ENCODE data around the gene ZNF689. TPM values are rescaled to one million over a fixed set of nuclear protein-coding genes. Genes with fewer than 3 reads are reported as not detected.
"Not testable (repeated sequence)": the region's sequence is repeated elsewhere in the genome, so short reads cannot be mapped to it uniquely, and the experiment has no call there.

ZNF689 gene
- polyA plus RNA-seq, 4 donors, result 5.7 to 8.9 (median 7.0) TPM

GRCh38 chr16:30644334-30644830 lies 34.2 kb upstream of the ZNF689 start:
- no peak for DNase-seq
- WGBS, 3 donors, result 72 to 74% (median 73%) methylated on average over 4 of the region's 4 CpGs
- H3K36me3 ChIP-seq (ENCODE audit: control insufficient read depth in 3 of 3, insufficient read depth in 2 of 3, low read depth in 1 of 3, low read length in 3 of 3), result no peaks in the 10 kb centered on the region
- no peaks in the 10 kb centered on the region for H3K27me3 ChIP-seq (ENCODE audit: control insufficient read depth in 3 of 3, insufficient read depth in 3 of 3, low read length in 3 of 3)
- no peaks in the 10 kb centered on the region for H3K4me1 ChIP-seq (ENCODE audit: control insufficient read depth in 3 of 3, insufficient read depth in 2 of 3, low read depth in 1 of 3, low read length in 2 of 3)
- no peaks in the 10 kb centered on the region for H3K9me3 ChIP-seq (ENCODE audit: control insufficient read depth in 2 of 2, insufficient read depth in 1 of 2, low read depth in 1 of 2, low read length in 1 of 2)
- FAIRE-seq, result no peak
- H3K27ac ChIP-seq (ENCODE audit: low read depth in 1 of 3, low read length in 2 of 3), result no peak overlapping the region
- H3K4me3 ChIP-seq (ENCODE audit: low read depth in 1 of 3, low read length in 3 of 3), result no peak overlapping the region

DNA sequence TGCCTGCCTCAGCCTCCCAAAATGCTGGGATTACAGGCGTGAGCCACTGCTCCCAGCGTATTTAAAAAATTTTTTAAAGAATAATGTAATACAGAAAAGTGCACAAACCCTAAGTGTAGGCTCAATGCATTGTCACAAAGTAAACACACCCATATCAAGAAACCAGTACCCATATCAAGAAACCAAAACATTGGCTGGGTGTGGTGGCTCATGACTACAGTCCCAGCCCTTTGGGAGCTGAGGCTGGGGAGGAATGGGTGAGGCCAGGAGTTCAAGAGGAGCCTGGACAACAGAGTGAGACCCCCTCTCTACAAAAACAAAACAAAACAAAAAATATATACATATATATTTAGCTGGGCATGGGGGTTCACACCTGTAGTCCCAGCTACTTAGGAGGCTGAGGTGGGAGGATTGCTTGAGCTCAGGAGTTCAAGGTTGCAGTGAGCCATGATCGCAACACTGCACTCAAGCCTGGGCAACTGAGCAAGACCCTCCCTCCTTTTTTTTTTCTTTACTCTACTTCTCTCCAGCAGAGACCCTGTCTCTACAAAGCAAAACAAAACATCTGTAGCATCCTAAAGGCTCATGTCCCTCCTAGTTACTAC lies 31.3 kb upstream of the ZNF689 start:
- Histone ChIP-seq H3K4me3 (ENCODE audit: low read depth in 1 of 3, low read length in 3 of 3) (no peak overlapping the region), H3K36me3 (ENCODE audit: control insufficient read depth in 3 of 3, insufficient read depth in 2 of 3, low read depth in 1 of 3, low read length in 3 of 3) (no peaks in the 10 kb centered on the region), H3K4me1 (ENCODE audit: control insufficient read depth in 3 of 3, insufficient read depth in 2 of 3, low read depth in 1 of 3, low read length in 2 of 3) (no peaks in the 10 kb centered on the region), H3K9me3 (ENCODE audit: control insufficient read depth in 2 of 2, insufficient read depth in 1 of 2, low read depth in 1 of 2, low read length in 1 of 2) (no peaks in the 10 kb centered on the region), H3K27ac (ENCODE audit: low read depth in 1 of 3, low read length in 2 of 3) (no peak overlapping the region), H3K27me3 (ENCODE audit: control insufficient read depth in 3 of 3, insufficient read depth in 3 of 3, low read length in 3 of 3) (no peaks in the 10 kb centered on the region)
- WGBS, 3 donors, result 80 to 90% (median 83%) methylated on average over 3 of the region's 3 CpGs
- FAIRE-seq, result no peak
- peak in 1 of 2 donors; percentile 21 for DNase-seq

DNA sequence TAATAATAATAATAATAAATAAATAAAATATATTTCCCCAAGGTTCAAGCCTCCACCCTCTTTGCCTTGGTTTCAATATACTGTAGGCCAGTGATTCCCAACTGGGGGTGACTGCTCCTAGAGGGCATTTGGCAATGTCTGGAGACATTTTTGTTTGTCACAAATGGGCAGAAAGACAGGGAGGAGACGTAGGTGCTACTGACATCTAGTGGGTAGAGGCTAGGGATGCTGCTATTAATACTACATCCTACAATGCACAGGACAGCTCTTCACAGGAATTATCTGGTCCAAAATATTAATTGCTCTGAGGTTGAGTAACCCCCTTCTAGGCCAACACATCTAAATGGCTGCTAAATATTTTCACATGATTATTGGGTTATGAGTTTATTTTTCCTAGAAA lies 27.8 kb upstream of the ZNF689 start:
- FAIRE-seq, result no peak
- peak; percentile 47 to 54 for DNase-seq

DNA sequence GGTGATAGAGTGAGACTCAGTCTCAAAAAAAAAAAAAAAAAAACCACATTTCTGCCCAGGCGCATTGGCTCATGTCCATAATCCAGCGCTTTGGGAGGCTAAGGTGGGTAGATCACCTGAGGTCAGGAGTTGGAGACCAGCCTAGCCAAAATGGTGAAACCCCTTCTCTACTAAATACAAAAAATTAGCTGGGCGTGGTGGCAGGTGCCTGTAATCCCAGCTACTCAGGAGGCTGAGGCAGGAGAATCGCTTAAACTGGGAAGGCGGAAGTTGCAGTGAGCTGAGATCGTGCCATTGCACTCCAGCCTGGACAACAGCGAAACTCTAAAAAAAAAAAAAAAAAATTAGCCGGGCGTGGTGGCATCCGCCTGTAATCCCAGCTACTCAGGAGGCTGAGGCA lies 26.9 kb upstream of the ZNF689 start:
- H3K27me3 ChIP-seq (ENCODE audit: control insufficient read depth in 3 of 3, insufficient read depth in 3 of 3, low read length in 3 of 3); H3K27ac ChIP-seq (ENCODE audit: low read depth in 1 of 3, low read length in 2 of 3); DNase-seq; H3K9me3 ChIP-seq (ENCODE audit: control insufficient read depth in 2 of 2, insufficient read depth in 1 of 2, low read depth in 1 of 2, low read length in 1 of 2); FAIRE-seq; H3K36me3 ChIP-seq (ENCODE audit: control insufficient read depth in 3 of 3, insufficient read depth in 2 of 3, low read depth in 1 of 3, low read length in 3 of 3); H3K4me1 ChIP-seq (ENCODE audit: control insufficient read depth in 3 of 3, insufficient read depth in 2 of 3, low read depth in 1 of 3, low read length in 2 of 3); H3K4me3 ChIP-seq (ENCODE audit: low read depth in 1 of 3, low read length in 3 of 3): not testable (repeated sequence)
- 90 to 93% (median 91%) methylated on average over 10 of the region's 10 CpGs for WGBS, 3 donors

More for the DNA sequence above, 27.8 kb upstream of the ZNF689 start:
- H3K27ac ChIP-seq (ENCODE audit: low read depth in 1 of 3, low read length in 2 of 3), result no peak overlapping the region
- H3K27me3 ChIP-seq (ENCODE audit: control insufficient read depth in 3 of 3, insufficient read depth in 3 of 3, low read length in 3 of 3), result no peaks in the 10 kb centered on the region
- peaks cover 0 to 3% (median 0%) of the 10 kb centered on the region in 3 donors for H3K4me1 ChIP-seq (ENCODE audit: control insufficient read depth in 3 of 3, insufficient read depth in 2 of 3, low read depth in 1 of 3, low read length in 2 of 3)
- H3K4me3 ChIP-seq (ENCODE audit: low read depth in 1 of 3, low read length in 3 of 3), result no peak overlapping the region
- 0 to 9% (median 0%) methylated on average over 1 of the region's 1 CpG for WGBS, 3 donors
- no peaks in the 10 kb centered on the region for H3K36me3 ChIP-seq (ENCODE audit: control insufficient read depth in 3 of 3, insufficient read depth in 2 of 3, low read depth in 1 of 3, low read length in 3 of 3)
- no peaks in the 10 kb centered on the region for H3K9me3 ChIP-seq (ENCODE audit: control insufficient read depth in 2 of 2, insufficient read depth in 1 of 2, low read depth in 1 of 2, low read length in 1 of 2)

GRCh38 chr16:30636599-30636998 lies 26.4 kb upstream of the ZNF689 start:
- H3K4me1 ChIP-seq (ENCODE audit: control insufficient read depth in 3 of 3, insufficient read depth in 2 of 3, low read depth in 1 of 3, low read length in 2 of 3), result peaks cover 0 to 3% (median 0%) of the 10 kb centered on the region in 3 donors
- no peaks in the 10 kb centered on the region for H3K27me3 ChIP-seq (ENCODE audit: control insufficient read depth in 3 of 3, insufficient read depth in 3 of 3, low read length in 3 of 3)
- no peak overlapping the region for H3K4me3 ChIP-seq (ENCODE audit: low read depth in 1 of 3, low read length in 3 of 3)
- H3K27ac ChIP-seq (ENCODE audit: low read depth in 1 of 3, low read length in 2 of 3), result no peak overlapping the region
- H3K9me3 ChIP-seq (ENCODE audit: control insufficient read depth in 2 of 2, insufficient read depth in 1 of 2, low read depth in 1 of 2, low read length in 1 of 2), result no peaks in the 10 kb centered on the region
- no peak for FAIRE-seq
- no peaks in the 10 kb centered on the region for H3K36me3 ChIP-seq (ENCODE audit: control insufficient read depth in 3 of 3, insufficient read depth in 2 of 3, low read depth in 1 of 3, low read length in 3 of 3)
- WGBS, 3 donors, result 93 to 94% (median 93%) methylated on average over 7 of the region's 7 CpGs
- no peak for DNase-seq

DNA sequence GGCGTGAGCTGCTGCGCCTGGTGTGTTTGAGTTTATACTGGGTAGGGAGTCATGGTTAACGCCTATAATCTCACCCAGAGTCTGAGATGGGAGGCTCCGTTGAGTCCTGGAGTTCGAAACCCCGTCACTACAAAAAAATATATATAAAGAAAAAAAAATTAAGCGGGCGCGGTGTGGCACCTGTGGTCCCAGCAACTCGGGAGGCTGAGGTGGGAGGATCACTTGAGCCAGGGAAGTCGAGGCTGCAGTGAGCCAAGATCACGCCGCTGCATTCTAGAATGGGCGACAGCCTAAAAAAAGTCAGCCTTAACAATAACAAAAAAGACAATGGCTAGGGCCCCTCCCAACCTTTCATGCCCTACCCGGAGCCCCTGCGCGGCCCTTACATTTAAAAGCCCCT lies 23.3 kb upstream of the ZNF689 start:
- DNase-seq, result no peak
- WGBS, 3 donors, result 81 to 90% (median 85%) methylated on average over 17 of the region's 17 CpGs
- H3K4me1 ChIP-seq (ENCODE audit: control insufficient read depth in 3 of 3, insufficient read depth in 2 of 3, low read depth in 1 of 3, low read length in 2 of 3), result peaks cover 0 to 3% (median 0%) of the 10 kb centered on the region in 3 donors

GRCh38 chr16:30632454-30632853 lies 22.3 kb upstream of the ZNF689 start:
- not testable (repeated sequence) for H3K36me3 ChIP-seq (ENCODE audit: control insufficient read depth in 3 of 3, insufficient read depth in 2 of 3, low read depth in 1 of 3, low read length in 3 of 3); DNase-seq; H3K4me1 ChIP-seq (ENCODE audit: control insufficient read depth in 3 of 3, insufficient read depth in 2 of 3, low read depth in 1 of 3, low read length in 2 of 3); H3K4me3 ChIP-seq (ENCODE audit: low read depth in 1 of 3, low read length in 3 of 3); H3K27me3 ChIP-seq (ENCODE audit: control insufficient read depth in 3 of 3, insufficient read depth in 3 of 3, low read length in 3 of 3); FAIRE-seq; H3K9me3 ChIP-seq (ENCODE audit: control insufficient read depth in 2 of 2, insufficient read depth in 1 of 2, low read depth in 1 of 2, low read length in 1 of 2); H3K27ac ChIP-seq (ENCODE audit: low read depth in 1 of 3, low read length in 2 of 3)
- WGBS, 3 donors, result 93 to 100% (median 95%) methylated on average over 7 of the region's 7 CpGs

More for the DNA sequence above, 23.3 kb upstream of the ZNF689 start:
- peak overlapping the region in 2 of 3 donors; percentile 48 to 66 for H3K4me3 ChIP-seq (ENCODE audit: low read depth in 1 of 3, low read length in 3 of 3)
- no peaks in the 10 kb centered on the region for H3K36me3 ChIP-seq (ENCODE audit: control insufficient read depth in 3 of 3, insufficient read depth in 2 of 3, low read depth in 1 of 3, low read length in 3 of 3)
- no peaks in the 10 kb centered on the region for H3K27me3 ChIP-seq (ENCODE audit: control insufficient read depth in 3 of 3, insufficient read depth in 3 of 3, low read length in 3 of 3)
- FAIRE-seq, result no peak
- no peaks in the 10 kb centered on the region for H3K9me3 ChIP-seq (ENCODE audit: control insufficient read depth in 2 of 2, insufficient read depth in 1 of 2, low read depth in 1 of 2, low read length in 1 of 2)
- H3K27ac ChIP-seq (ENCODE audit: low read depth in 1 of 3, low read length in 2 of 3), result peak overlapping the region; percentile 66 to 94 (median 73)

- H3K27me3 ChIP-seq (ENCODE audit: control insufficient read depth in 3 of 3, insufficient read depth in 3 of 3, low read length in 3 of 3), result no peaks in the 10 kb centered on the region
- H3K4me3 ChIP-seq (ENCODE audit: low read depth in 1 of 3, low read length in 3 of 3), result peak overlapping the region in 1 of 3 donors; percentile 0
- DNase-seq, result peak; percentile 87 to 89
- no peaks in the 10 kb centered on the region for H3K9me3 ChIP-seq (ENCODE audit: control insufficient read depth in 2 of 2, insufficient read depth in 1 of 2, low read depth in 1 of 2, low read length in 1 of 2)
- H3K4me1 ChIP-seq (ENCODE audit: control insufficient read depth in 3 of 3, insufficient read depth in 2 of 3, low read depth in 1 of 3, low read length in 2 of 3), result no peaks in the 10 kb centered on the region
- no peaks in the 10 kb centered on the region for H3K36me3 ChIP-seq (ENCODE audit: control insufficient read depth in 3 of 3, insufficient read depth in 2 of 3, low read depth in 1 of 3, low read length in 3 of 3)
- H3K27ac ChIP-seq (ENCODE audit: low read depth in 1 of 3, low read length in 2 of 3), result peak overlapping the region in 1 of 3 donors; percentile 66
- FAIRE-seq, result no peak
- WGBS, 3 donors, result 33 to 36% (median 35%) methylated on average over 18 of the region's 18 CpGs
Measured at GRCh38 chr16:30628628-30629540, 18.7 kb upstream of the ZNF689 start.
